Measurements from ENCODE around the gene PTPRG. TPM values are rescaled to one million over a fixed set of nuclear protein-coding genes. Genes with fewer than 3 reads are reported as not detected.

The PTPRG gene
- total RNA-seq, 3 donors from 2014 or later (not counting 1 experiment from before 2014, with no cell fraction given) = 1.0 to 2.9 (median 2.5) TPM

DNA sequence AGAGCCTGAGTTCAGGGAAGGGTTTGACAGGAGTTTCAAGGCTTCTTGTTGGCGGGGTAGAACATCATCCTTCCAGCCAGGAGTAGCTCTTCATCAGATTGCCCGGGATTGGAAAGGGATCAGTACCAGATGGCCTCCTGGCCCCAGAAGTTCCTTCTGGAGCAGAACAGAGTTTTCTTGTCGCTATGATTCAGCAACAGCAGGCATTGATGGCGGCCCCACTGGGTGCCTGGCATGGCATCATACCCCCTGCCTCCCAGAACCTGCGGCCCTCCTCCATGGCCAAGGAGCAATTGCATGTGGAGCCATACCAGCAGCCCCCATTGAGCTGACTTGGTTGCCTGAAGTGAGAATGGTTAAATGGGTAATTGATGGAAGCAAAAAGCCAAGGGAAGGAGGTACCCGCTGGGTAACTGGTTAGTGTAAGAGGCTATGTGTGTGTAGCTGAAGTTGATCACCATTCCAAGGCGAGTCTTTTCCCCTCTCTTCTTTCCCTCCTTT, 305.6 kb downstream of the PTPRG start:
- Mint-ChIP-seq H3K36me3 (no peaks in the 10 kb centered on the region), H3K27me3 (ENCODE audit: low read depth in 2 of 2) (peaks cover 0 to 4% of the 10 kb centered on the region in 2 donors), H3K4me3 (no peak overlapping the region), H3K4me1 (no peaks in the 10 kb centered on the region), H3K9me3 (no peaks in the 10 kb centered on the region), H3K27ac (no peak overlapping the region)
- Histone ChIP-seq H3K36me3 (ENCODE audit: control insufficient read depth, insufficient read depth, low read length) (no peaks in the 10 kb centered on the region), H3K27ac (ENCODE audit: low read length) (no peak overlapping the region), H3K4me1 (ENCODE audit: control insufficient read depth, insufficient read depth, low read length) (no peaks in the 10 kb centered on the region), H3K27me3 (ENCODE audit: control insufficient read depth, insufficient read depth, low read length) (no peaks in the 10 kb centered on the region), H3K4me3 (ENCODE audit: low read length) (no peak overlapping the region), H3K9me3 (ENCODE audit: control insufficient read depth, insufficient read depth, low read length) (no peaks in the 10 kb centered on the region)
- TF ChIP-seq, protein P1, sequence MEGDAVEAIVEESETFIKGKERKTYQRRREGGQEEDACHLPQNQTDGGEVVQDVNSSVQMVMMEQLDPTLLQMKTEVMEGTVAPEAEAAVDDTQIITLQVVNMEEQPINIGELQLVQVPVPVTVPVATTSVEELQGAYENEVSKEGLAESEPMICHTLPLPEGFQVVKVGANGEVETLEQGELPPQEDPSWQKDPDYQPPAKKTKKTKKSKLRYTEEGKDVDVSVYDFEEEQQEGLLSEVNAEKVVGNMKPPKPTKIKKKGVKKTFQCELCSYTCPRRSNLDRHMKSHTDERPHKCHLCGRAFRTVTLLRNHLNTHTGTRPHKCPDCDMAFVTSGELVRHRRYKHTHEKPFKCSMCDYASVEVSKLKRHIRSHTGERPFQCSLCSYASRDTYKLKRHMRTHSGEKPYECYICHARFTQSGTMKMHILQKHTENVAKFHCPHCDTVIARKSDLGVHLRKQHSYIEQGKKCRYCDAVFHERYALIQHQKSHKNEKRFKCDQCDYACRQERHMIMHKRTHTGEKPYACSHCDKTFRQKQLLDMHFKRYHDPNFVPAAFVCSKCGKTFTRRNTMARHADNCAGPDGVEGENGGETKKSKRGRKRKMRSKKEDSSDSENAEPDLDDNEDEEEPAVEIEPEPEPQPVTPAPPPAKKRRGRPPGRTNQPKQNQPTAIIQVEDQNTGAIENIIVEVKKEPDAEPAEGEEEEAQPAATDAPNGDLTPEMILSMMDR (IDR thresholded peaks at IDR 0.05) = no peak
- ATAC-seq (no peak), DNase-seq (no peak)
- 86% methylated on average over 5 of the region's 7 CpGs for WGBS (ENCODE audit: insufficient coverage)
- intact Hi-C loops (cut with micrococcal nuclease) = no loop called here

DNA sequence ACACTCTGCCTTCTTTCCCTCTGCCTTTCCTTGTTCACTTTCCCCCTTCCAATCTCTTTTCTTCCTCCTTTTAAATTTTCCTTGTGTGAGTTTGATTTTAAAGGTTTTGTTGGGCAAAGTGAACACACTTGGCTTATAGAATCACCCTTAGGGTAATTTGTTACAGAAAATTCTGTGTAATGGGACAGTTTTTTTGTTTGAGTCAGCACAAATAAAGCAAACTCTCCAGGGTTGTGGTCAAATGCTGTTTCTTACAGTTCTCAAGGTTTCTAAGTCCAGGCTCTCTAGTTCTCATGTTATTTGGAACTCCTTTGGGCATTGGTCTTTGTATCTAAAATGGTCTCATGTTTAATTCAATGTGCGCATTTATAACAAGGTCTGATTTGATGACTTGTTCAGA, 307.1 kb downstream of the PTPRG start:
- TF ChIP-seq, protein P1 (IDR thresholded peaks at IDR 0.05) = no peak
- H3K9me3 Mint-ChIP-seq = no peaks in the 10 kb centered on the region
- H3K27me3 Mint-ChIP-seq (ENCODE audit: low read depth in 2 of 2) = peaks cover 0 to 6% of the 10 kb centered on the region in 2 donors
- H3K4me1 ChIP-seq (ENCODE audit: control insufficient read depth, insufficient read depth, low read length) = no peaks in the 10 kb centered on the region
- no peaks in the 10 kb centered on the region for H3K27me3 ChIP-seq (ENCODE audit: control insufficient read depth, insufficient read depth, low read length)
- no peaks in the 10 kb centered on the region for H3K4me1 Mint-ChIP-seq
- no peak overlapping the region for H3K27ac Mint-ChIP-seq
- H3K4me3 Mint-ChIP-seq = no peak overlapping the region
- H3K36me3 Mint-ChIP-seq = no peaks in the 10 kb centered on the region
- H3K4me3 ChIP-seq (ENCODE audit: low read length) = no peak overlapping the region
- intact Hi-C loops (cut with micrococcal nuclease) = no loop called here
- no peaks in the 10 kb centered on the region for H3K9me3 ChIP-seq (ENCODE audit: control insufficient read depth, insufficient read depth, low read length)
- no peak for ATAC-seq
- DNase-seq = no peak
- 100% methylated on average over 1 of the region's 1 CpG for WGBS (ENCODE audit: insufficient coverage)
- no peak overlapping the region for H3K27ac ChIP-seq (ENCODE audit: low read length)
- H3K36me3 ChIP-seq (ENCODE audit: control insufficient read depth, insufficient read depth, low read length) = no peaks in the 10 kb centered on the region

- Histone ChIP-seq H3K27me3 (ENCODE audit: control insufficient read depth, insufficient read depth, low read length) (no peaks in the 10 kb centered on the region), H3K27ac (ENCODE audit: low read length) (no peak overlapping the region), H3K4me3 (ENCODE audit: low read length) (no peak overlapping the region), H3K4me1 (ENCODE audit: control insufficient read depth, insufficient read depth, low read length) (no peaks in the 10 kb centered on the region), H3K9me3 (ENCODE audit: control insufficient read depth, insufficient read depth, low read length) (no peaks in the 10 kb centered on the region), H3K36me3 (ENCODE audit: control insufficient read depth, insufficient read depth, low read length) (no peaks in the 10 kb centered on the region)
- TF ChIP-seq, protein P1 (IDR thresholded peaks at IDR 0.05) = no peak
- ATAC-seq (no peak), DNase-seq (no peak)
- H3K36me3 Mint-ChIP-seq = no peaks in the 10 kb centered on the region
- intact Hi-C loops (cut with micrococcal nuclease) = no loop called here
- no peak overlapping the region for H3K27ac Mint-ChIP-seq
- H3K9me3 Mint-ChIP-seq = no peaks in the 10 kb centered on the region
- H3K4me1 Mint-ChIP-seq = no peaks in the 10 kb centered on the region
- peaks cover 0 to 6% of the 10 kb centered on the region in 2 donors for H3K27me3 Mint-ChIP-seq (ENCODE audit: low read depth in 2 of 2)
- 90% methylated on average over 6 of the region's 6 CpGs for WGBS (ENCODE audit: insufficient coverage)
- no peak overlapping the region for H3K4me3 Mint-ChIP-seq
These were observed 308.0 kb downstream of the PTPRG start for GRCh38 chr3:61869371-61869770.

GRCh38 chr3:61871644-61872043, 310.3 kb downstream of the PTPRG start:
- no peaks in the 10 kb centered on the region for H3K27me3 ChIP-seq (ENCODE audit: control insufficient read depth, insufficient read depth, low read length)
- Mint-ChIP-seq H3K4me1 (no peaks in the 10 kb centered on the region), H3K36me3 (no peaks in the 10 kb centered on the region), H3K27ac (no peak overlapping the region), H3K27me3 (ENCODE audit: low read depth in 2 of 2) (peaks cover 0 to 6% of the 10 kb centered on the region in 2 donors), H3K9me3 (peaks cover 0 to 3% of the 10 kb centered on the region in 2 donors), H3K4me3 (no peak overlapping the region)
- H3K4me1 ChIP-seq (ENCODE audit: control insufficient read depth, insufficient read depth, low read length) = no peaks in the 10 kb centered on the region
- TF ChIP-seq, protein P1 (IDR thresholded peaks at IDR 0.05) = no peak
- H3K9me3 ChIP-seq (ENCODE audit: control insufficient read depth, insufficient read depth, low read length) = no peaks in the 10 kb centered on the region
- DNase-seq (no peak), ATAC-seq (no peak)
- WGBS (ENCODE audit: insufficient coverage) = 86% methylated on average over 2 of the region's 2 CpGs
- H3K4me3 ChIP-seq (ENCODE audit: low read length) = no peak overlapping the region
- H3K36me3 ChIP-seq (ENCODE audit: control insufficient read depth, insufficient read depth, low read length) = no peaks in the 10 kb centered on the region
- intact Hi-C loops (cut with micrococcal nuclease) = no loop called here
- no peak overlapping the region for H3K27ac ChIP-seq (ENCODE audit: low read length)

Data from natural killer cell (primary cell).